Endothelial cell of umbilical vein (primary cell): ENCODE measurements around the gene CAP2. TPM values are rescaled to one million over a fixed set of nuclear protein-coding genes. Genes with fewer than 3 reads are reported as not detected.
"Not testable (repeated sequence)": the region's sequence is repeated elsewhere in the genome, so short reads cannot be mapped to it uniquely, and the experiment has no call there.

Experiments
- BruUV-seq: library from RNA; stranded (reverse); fragments of 400-500 nt; replicated peaks from 2 replicates; lab custom pipeline; 2021; lab: Mats Ljungman, UMichigan
- CTCF ChIA-PET: fragments of 300-600, 350-600 bp; sonication (Branson Sonifier 250); formaldehyde crosslinking; loops from one replicate; lab custom pipeline; 2021; ENCODE audit warnings: antibody characterized with exemption, inconsistent platforms; lab: Charles Lee
- POLR2A ChIA-PET: fragments of 300-600, 350-600 bp; sonication (Branson Sonifier 250); formaldehyde crosslinking; loops from one replicate; lab custom pipeline; 2021; ENCODE audit warnings: antibody characterized with exemption, inconsistent platforms; lab: Charles Lee
- DNase-seq: peaks from one replicate; pipeline ENCODE4 v3.0.0-alpha.2; 2011; ENCODE audit warnings: low read depth, low spot score
- FAIRE-seq: peaks from 2 replicates; lab custom pipeline; 2011; peaks lifted over from hg19 to GRCh38; lab: Jason Lieb, UNC
- H2AFZ ChIP-seq: 2 replicates; pipeline ENCODE4 v1.6.0; 2012; ENCODE audit warnings: low read depth, low read length, control low read depth, inconsistent platforms
- H3K27ac ChIP-seq: 2 replicates; pipeline ENCODE4 v1.5.1; 2011; ENCODE audit warnings: low read depth, mild to moderate bottlenecking, control low read depth, low read length, moderate library complexity; ENCODE audit not compliant: insufficient read depth
- H3K27me3 ChIP-seq, 2 experiments: 2 replicates each; pipeline versions ENCODE4 v1.6.0 to v1.6.1; 2011; ENCODE audit warnings: low read length in 2 of 2, mixed read lengths in 1 of 2; ENCODE audit not compliant: control insufficient read depth in 2 of 2, insufficient read depth in 2 of 2
- H3K36me3 ChIP-seq, 2 experiments: 2 replicates in 1 of 2; 3 replicates in 1 of 2; pipeline ENCODE4 v1.5.1; 2011; ENCODE audit warnings: low read length in 2 of 2, mild to moderate bottlenecking in 1 of 2, moderate library complexity in 1 of 2; ENCODE audit not compliant: control insufficient read depth in 2 of 2, insufficient read depth in 2 of 2; ENCODE audit errors: extremely low read depth in 1 of 2
- H3K4me1 ChIP-seq: 3 replicates; pipeline ENCODE4 v1.5.1; 2011; ENCODE audit warnings: mild to moderate bottlenecking, low read length; ENCODE audit not compliant: control insufficient read depth, insufficient read depth; ENCODE audit errors: extremely low read depth
- H3K4me2 ChIP-seq: 2 replicates; pipeline ENCODE4 v1.6.1; 2011; ENCODE audit warnings: low read length, control low read depth, mixed read lengths; ENCODE audit not compliant: insufficient read depth
- H3K4me3 ChIP-seq, 3 experiments: fragments of 200-600 bp in 1 of 3; sonication (generic), shearing (Covaris generic) in 1 of 3; replicated peaks in 1 of 3; 2 replicates each; pipeline ENCODE4 v1.5.1; 2011 to 2016; ENCODE audit warnings: control low read depth in 3 of 3, low read length in 3 of 3, mild to moderate bottlenecking in 2 of 3, inconsistent platforms in 1 of 3, low read depth in 1 of 3, moderate library complexity in 1 of 3; ENCODE audit not compliant: insufficient read depth in 1 of 3
- H3K79me2 ChIP-seq: 2 replicates; pipeline ENCODE4 v1.6.0; 2012; ENCODE audit warnings: low read length, inconsistent platforms; ENCODE audit not compliant: control insufficient read depth, insufficient read depth
- H3K9ac ChIP-seq: replicated peaks from 2 replicates; pipeline ENCODE3; 2011; ENCODE audit warnings: low read length, control low read depth; ENCODE audit not compliant: insufficient read depth; ENCODE audit errors: extremely low read depth
- H3K9me1 ChIP-seq: replicated peaks from 3 replicates; pipeline ENCODE4 v1.6.0; 2011; ENCODE audit warnings: mild to moderate bottlenecking, low read length; ENCODE audit not compliant: control insufficient read depth, insufficient read depth; ENCODE audit errors: extremely low read depth
- H3K9me3 ChIP-seq: replicated peaks from 2 replicates; pipeline ENCODE4 v1.5.1; 2012; ENCODE audit warnings: low read length, inconsistent platforms; ENCODE audit not compliant: control insufficient read depth, insufficient read depth
- H4K20me1 ChIP-seq: replicated peaks from 2 replicates; pipeline ENCODE3; 2011; ENCODE audit warnings: mild to moderate bottlenecking, low read length; ENCODE audit not compliant: control insufficient read depth, insufficient read depth; ENCODE audit errors: extremely low read depth
- CTCF ChIP-seq, 2 donors: IDR thresholded peaks; 1 replicate in 1 of 2; 2 replicates in 1 of 2; pipeline ENCODE4 v1.5.1; 2011; ENCODE audit warnings: low read length in 2 of 2, mild to moderate bottlenecking in 2 of 2, moderate library complexity in 2 of 2, control low read depth in 1 of 2, inconsistent platforms in 1 of 2, low read depth in 1 of 2; ENCODE audit not compliant: insufficient read depth in 1 of 2; ENCODE audit errors: extremely low read depth in 1 of 2
- EZH2 ChIP-seq: IDR thresholded peaks from 2 replicates; pipeline ENCODE4 v1.6.1; 2012; ENCODE audit warnings: borderline replicate concordance, low read depth, mild to moderate bottlenecking, moderate library complexity, low read length, inconsistent platforms; ENCODE audit not compliant: severe bottlenecking
- FOS ChIP-seq: IDR thresholded peaks from 2 replicates; pipeline ENCODE4 v1.6.1; 2011; ENCODE audit warnings: mild to moderate bottlenecking, low read length, moderate library complexity, borderline replicate concordance; ENCODE audit not compliant: insufficient read depth
- GATA2 ChIP-seq: IDR thresholded peaks from 2 replicates; pipeline ENCODE4 v1.7.0; 2011; ENCODE audit warnings: low read depth, mild to moderate bottlenecking, moderate library complexity, mixed read lengths, low read length; ENCODE audit not compliant: insufficient read length, insufficient read depth
- JUN ChIP-seq: IDR thresholded peaks from 2 replicates; pipeline ENCODE4 v1.6.1; 2011; ENCODE audit warnings: borderline replicate concordance, low read depth; ENCODE audit not compliant: insufficient read length, insufficient read depth
- MAX ChIP-seq: IDR thresholded peaks from 2 replicates; pipeline ENCODE4 v1.6.1; 2011; ENCODE audit not compliant: insufficient read depth, insufficient read length
- MYC ChIP-seq: IDR thresholded peaks from one replicate; pipeline ENCODE4 v1.6.1; 2011; ENCODE audit warnings: mild to moderate bottlenecking, low read depth, low read length
- POLR2A ChIP-seq: IDR thresholded peaks from 2 replicates; pipeline ENCODE4 v1.6.1; 2012; ENCODE audit warnings: low read depth, mild to moderate bottlenecking, control low read depth, low read length
- POLR2AphosphoS5 ChIP-seq: IDR thresholded peaks from 2 replicates; pipeline ENCODE4 v1.6.1; 2012; ENCODE audit warnings: low read depth, mild to moderate bottlenecking, control low read depth, low read length, moderate library complexity; ENCODE audit not compliant: insufficient read depth
- dilution Hi-C: fragments of 300-500 bp; cut with MboI; formaldehyde crosslinking; loops from one replicate; pipeline ENCODE4 v1.15.0; 2019; ENCODE audit warnings: low sequenced_read_pairs; ENCODE audit not compliant: extremely low pct_ligation_motif_present
- intact Hi-C: fragments of 100-400 bp; cut with micrococcal nuclease; formaldehyde crosslinking; loops from one replicate; pipeline ENCODE4 v1.10.0; 2022
- polyA plus RNA-seq, 4 experiments: library from polyadenylated mRNA; depleted of rRNA in 3 of 4; stranded (reverse) in 3 of 4; unstranded in 1 of 4; fragments of >200 nt; gene quantifications; 2 replicates each; pipeline versions ENCODE4 v1.2.1 to v1.2.3, GENCODE V29; 2011 to 2012; ENCODE audit warnings: missing spikeins in 1 of 4
- total RNA-seq: library from RNA; stranded (reverse); gene quantifications from 2 replicates; pipeline ENCODE4 v1.2.3, GENCODE V29; 2021

The CAP2 gene
- total and polyA plus RNA-seq, 2 donors (not counting 3 experiments of a cell fraction or from before 2014, with no cell fraction given) = 12.2 to 21.3 TPM

- Histone ChIP-seq H3K36me3 (no peaks in the 10 kb centered on the region), H3K4me2 (no peak overlapping the region), H3K9ac (no peak overlapping the region), H3K9me1 (no peaks in the 10 kb centered on the region), H4K20me1 (no peaks in the 10 kb centered on the region), H3K4me1 (peaks cover 8% of the 10 kb centered on the region), H3K4me3 (no peak overlapping the region), H3K9me3 (no peaks in the 10 kb centered on the region), H3K27me3 (no peaks in the 10 kb centered on the region), H3K79me2 (no peaks in the 10 kb centered on the region), H2AFZ (no peak overlapping the region), H3K27ac (no peak overlapping the region)
- intact Hi-C loops = no loop called here
- POLR2A ChIA-PET = no interaction called here
- peak; percentile 4 to 11 for TF ChIP-seq CTCF (IDR thresholded peaks at IDR 0.05; ENCODE audit: extremely low read depth in 1 of 2, insufficient read depth in 1 of 2, low read depth in 1 of 2, low read length in 2 of 2)
- TF ChIP-seq POLR2A = no peak
- no peak for TF ChIP-seq POLR2AphosphoS5
- no peak for TF ChIP-seq EZH2
- TF ChIP-seq FOS = no peak
- TF ChIP-seq GATA2 = peak; percentile 13
- no peak for TF ChIP-seq JUN
- no peak for TF ChIP-seq MYC
- TF ChIP-seq MAX = no peak
- dilution Hi-C loops = no loop called here
- BruUV-seq = no TSS peak
- FAIRE-seq (no peak), DNase-seq (peak; percentile 11)
- CTCF ChIA-PET = interaction anchor here (0.7 to 1.1 kb wide), 6 partner anchors 10 to 432 kb away, joined by 3 to 4 read pairs (median 3); no protein-coding TSS in a partner anchor
These were observed 192.5 kb downstream of the CAP2 start for GRCh38 chr6:17585766-17586490.

GRCh38 chr6:17586623-17587022 is 193.2 kb downstream of the CAP2 start:
- H3K9me3 ChIP-seq, dilution Hi-C loops, H2AFZ ChIP-seq, H3K4me3 ChIP-seq, H3K27me3 ChIP-seq, H3K36me3 ChIP-seq, BruUV-seq, H4K20me1 ChIP-seq, H3K9ac ChIP-seq, intact Hi-C loops, H3K79me2 ChIP-seq, H3K4me1 ChIP-seq, DNase-seq, CTCF ChIA-PET, H3K9me1 ChIP-seq, FAIRE-seq, H3K27ac ChIP-seq, POLR2A ChIA-PET, H3K4me2 ChIP-seq: not testable (repeated sequence)
